ENCODE measurements around the gene UFC1. TPM values are rescaled to one million over a fixed set of nuclear protein-coding genes. Genes with fewer than 3 reads are reported as not detected.

UFC1 gene
- total RNA-seq, 1 donor from 2014 or later = 82.8 TPM

GRCh38 chr1:161163793-161164192 lies 10.0 kb downstream of the UFC1 start:
- intact Hi-C loops (cut with DNase I) = no loop called here

GRCh38 chr1:161164901-161165610 lies 11.3 kb downstream of the UFC1 start:
- DNase-seq (ENCODE audit: missing footprints) = no peak
- no peak for ATAC-seq
- intact Hi-C loops (cut with DNase I) = no loop called here

More at GRCh38 chr1:161163793-161164192, 10.0 kb downstream of the UFC1 start:
- DNase-seq (ENCODE audit: missing footprints) (no peak), ATAC-seq (no peak)

DNA sequence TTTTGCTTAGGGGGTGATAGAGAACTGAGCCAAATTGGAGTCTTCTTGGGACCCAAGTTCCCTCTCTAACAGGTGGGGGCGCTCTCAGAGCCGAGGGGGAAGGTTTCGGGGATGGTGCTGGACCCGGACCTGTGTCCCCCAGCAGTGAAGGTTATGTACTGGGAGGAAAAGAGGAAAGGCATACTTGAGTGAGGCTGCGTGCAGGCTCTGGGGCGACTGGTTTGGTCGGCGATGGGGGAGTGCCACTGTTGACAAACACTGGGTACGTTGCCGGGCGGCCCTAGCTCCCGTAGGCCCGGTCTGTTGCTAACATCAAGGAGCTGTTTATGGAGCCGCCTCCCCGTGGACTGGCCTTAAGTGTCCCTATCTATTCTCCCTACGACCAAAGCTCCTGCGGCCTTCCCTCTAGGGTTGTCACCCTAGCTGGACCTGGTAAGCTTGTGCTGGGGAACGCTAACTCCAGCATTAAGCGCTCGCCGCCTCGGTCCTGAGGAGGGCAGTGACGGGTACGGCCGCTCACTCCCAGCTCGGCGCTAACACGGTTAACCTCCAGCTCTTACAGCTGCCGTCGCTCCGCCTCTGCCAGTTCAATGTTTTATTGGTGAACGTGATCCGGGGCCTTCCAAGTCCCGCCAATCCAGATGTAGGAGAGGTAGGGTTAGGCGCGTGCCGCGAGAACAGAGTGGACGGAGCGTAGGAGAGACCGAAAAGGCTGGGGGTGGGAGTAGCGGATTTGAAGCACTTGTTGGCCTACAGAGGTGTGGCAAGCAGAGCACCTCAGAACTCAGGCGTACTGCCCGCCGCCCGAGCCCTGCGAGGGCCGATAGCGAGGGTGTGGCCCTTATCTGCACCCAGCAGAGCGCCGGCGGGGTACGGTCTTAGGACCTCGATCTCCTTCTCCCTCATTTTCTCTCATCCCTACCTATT lies 12.2 kb downstream of the UFC1 start, which contains the start of gene PPOX:
Gene PPOX (plus strand): TSS at position 685 of the 927 bp plus-strand sequence. CDS start 422 bp downstream, outside the sequence.
- intact Hi-C loops (cut with DNase I) = no loop called here
- DNase-seq (ENCODE audit: missing footprints) (peak; percentile 99), ATAC-seq (peak; percentile 96)

GRCh38 chr1:161166669-161167548 lies 13.1 kb downstream of the UFC1 start:
- no peak for ATAC-seq
- peak; percentile 70 for DNase-seq (ENCODE audit: missing footprints)
- intact Hi-C loops (cut with DNase I) = no loop called here

GRCh38 chr1:161168906-161169305 lies 15.1 kb downstream of the UFC1 start:
- ATAC-seq (no peak), DNase-seq (ENCODE audit: missing footprints) (no peak)
- intact Hi-C loops (cut with DNase I) = no loop called here

GRCh38 chr1:161171191-161171590 lies 17.4 kb downstream of the UFC1 start:
- DNase-seq (ENCODE audit: missing footprints) = no peak
- no peak for ATAC-seq
- intact Hi-C loops (cut with DNase I) = no loop called here

DNA sequence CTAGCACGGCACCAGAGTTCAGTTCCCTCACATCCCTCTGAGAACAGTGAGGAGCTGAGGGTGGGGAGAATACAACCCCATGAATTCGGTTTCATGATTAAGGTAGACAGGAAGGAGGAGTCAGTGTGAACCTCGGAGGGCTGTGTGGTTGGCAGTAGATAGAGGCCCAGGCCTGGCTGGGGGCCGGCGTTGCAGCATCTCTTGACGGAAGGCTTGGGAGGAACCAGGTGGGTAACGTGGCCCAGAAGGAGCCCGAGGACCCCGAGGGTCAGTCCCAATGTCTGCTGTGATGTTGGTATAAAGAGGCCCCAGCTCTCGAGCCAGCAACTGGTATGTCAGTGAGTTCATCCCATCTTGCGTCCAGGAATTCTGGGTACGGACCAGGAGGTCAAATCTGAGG lies 17.9 kb downstream of the UFC1 start:
- DNase-seq (ENCODE audit: missing footprints) = no peak
- intact Hi-C loops (cut with DNase I) = no loop called here

DNA sequence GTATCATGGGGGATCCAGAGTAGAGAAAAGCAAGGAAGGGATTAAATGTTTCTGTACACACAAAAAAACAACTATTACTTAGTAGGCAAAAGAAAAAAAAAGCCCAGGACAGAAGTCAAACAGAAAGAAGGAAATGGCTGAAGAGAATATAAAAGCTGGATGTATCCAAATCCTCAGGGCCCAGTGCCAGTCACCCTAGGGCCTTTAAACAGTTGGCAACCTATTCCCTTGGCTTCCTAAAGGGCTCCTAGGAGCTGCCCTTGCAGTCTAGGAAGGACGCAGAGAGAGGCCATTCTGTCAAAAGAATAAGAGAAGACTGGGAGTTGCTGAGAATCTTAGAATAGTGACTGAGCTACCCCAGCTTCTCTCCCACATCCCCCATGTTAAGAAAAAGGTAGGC lies 18.6 kb downstream of the UFC1 start:
- ATAC-seq (no peak), DNase-seq (ENCODE audit: missing footprints) (no peak)
- intact Hi-C loops (cut with DNase I) = no loop called here

More for the DNA sequence above, 17.9 kb downstream of the UFC1 start:
- ATAC-seq = no peak

DNA sequence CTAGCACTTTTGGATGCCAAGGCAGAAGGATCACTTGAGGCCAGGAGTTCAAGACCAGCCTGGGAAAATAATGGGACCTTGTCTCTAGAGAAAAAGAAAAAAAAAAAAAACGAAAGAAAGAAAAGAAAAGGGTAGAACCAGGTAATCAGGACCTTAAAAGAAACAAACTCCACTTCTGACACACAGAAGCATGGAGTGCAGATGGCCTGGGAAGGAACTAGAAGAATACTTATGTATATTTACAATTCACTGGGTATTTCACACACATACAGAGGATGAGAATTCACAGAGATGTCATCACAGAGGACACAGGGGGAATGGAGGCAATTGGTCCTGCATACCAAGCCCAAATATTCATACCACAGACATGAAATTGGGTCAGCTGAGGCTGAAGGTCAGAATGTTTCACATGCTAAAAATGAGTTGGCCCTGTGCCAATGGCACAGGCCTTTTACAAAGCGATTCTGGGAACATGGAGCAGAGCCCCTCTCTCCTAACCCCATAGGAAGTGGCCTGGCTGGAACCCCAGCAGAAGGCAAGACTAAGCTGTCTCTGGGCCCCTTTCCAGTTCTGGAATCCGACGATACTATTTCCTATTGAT lies 19.1 kb downstream of the UFC1 start:
- intact Hi-C loops (cut with DNase I) = no loop called here
- ATAC-seq (peak; percentile 6), DNase-seq (ENCODE audit: missing footprints) (no peak)

DNA sequence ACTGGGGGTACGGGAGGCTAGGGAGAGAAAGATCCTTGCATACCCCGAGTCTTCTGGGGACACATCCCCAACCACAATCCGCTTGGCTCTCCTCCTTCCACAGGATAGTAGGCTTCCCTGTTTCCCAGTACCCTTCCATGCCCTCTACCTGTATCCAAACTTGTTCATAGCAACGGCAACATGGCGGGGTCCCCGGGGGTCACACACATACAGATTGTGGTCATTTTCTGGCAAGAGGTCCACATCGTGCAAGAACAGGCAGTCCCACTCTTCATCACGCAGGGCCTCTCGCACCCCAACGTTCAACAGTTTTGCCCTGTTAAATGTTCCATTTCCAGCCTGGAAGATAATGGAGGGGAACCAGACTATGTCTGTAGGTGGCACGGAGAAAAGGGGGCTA lies 19.9 kb downstream of the UFC1 start:
- no peak for ATAC-seq
- intact Hi-C loops (cut with DNase I) = no loop called here
- DNase-seq (ENCODE audit: missing footprints) = no peak

GRCh38 chr1:161174911-161175310 lies 21.1 kb downstream of the UFC1 start:
- ATAC-seq (no peak), DNase-seq (ENCODE audit: missing footprints) (no peak)
- intact Hi-C loops (cut with DNase I) = no loop called here

GRCh38 chr1:161175771-161176453 lies 22.1 kb downstream of the UFC1 start:
- intact Hi-C loops (cut with DNase I) = no loop called here
- DNase-seq (ENCODE audit: missing footprints) (no peak), ATAC-seq (no peak)

GRCh38 chr1:161176468-161177111 lies 22.8 kb downstream of the UFC1 start:
- intact Hi-C loops (cut with DNase I) = no loop called here
- ATAC-seq = peak; percentile 0
- no peak for DNase-seq (ENCODE audit: missing footprints)

- intact Hi-C loops (cut with DNase I) = no loop called here
- DNase-seq (ENCODE audit: missing footprints) = peak; percentile 96
- peak; percentile 93 for ATAC-seq
These were observed 23.5 kb downstream of the UFC1 start, which contains the start of gene B4GALT3 for GRCh38 chr1:161177112-161177935. B4GALT3 (minus strand) TSS chr1:161177507; CDS start chr1:161176060, 1,447 bp downstream.

GRCh38 chr1:161177936-161178244 lies 24.1 kb downstream of the UFC1 start:
- intact Hi-C loops (cut with DNase I) = no loop called here
- no peak for ATAC-seq
- no peak for DNase-seq (ENCODE audit: missing footprints)

GRCh38 chr1:161179698-161180097 lies 25.9 kb downstream of the UFC1 start:
- ATAC-seq = no peak
- intact Hi-C loops (cut with DNase I) = no loop called here
- DNase-seq (ENCODE audit: missing footprints) = no peak

- ATAC-seq (no peak), DNase-seq (ENCODE audit: missing footprints) (no peak)
- intact Hi-C loops (cut with DNase I) = no loop called here
These were observed 26.9 kb downstream of the UFC1 start for GRCh38 chr1:161180639-161181038.
